Prostate gland (tissue), 2 donors: Measurements from ENCODE around the gene RTEL1. TPM values are rescaled to one million over a fixed set of nuclear protein-coding genes. Genes with fewer than 3 reads are reported as not detected.

Experiments
- DNase-seq: peaks from one replicate; pipeline ENCODE4 v3.0.0-alpha.2; 2019; ENCODE audit warnings: low spot score
- H3K27ac ChIP-seq, 2 donors: fragments of 200-600 bp; sonication (generic); 2 replicates each; pipeline ENCODE4 v1.5.1; 2017 to 2019
- H3K27me3 ChIP-seq: fragments of 200-600 bp; sonication (generic); replicated peaks from 2 replicates; pipeline ENCODE4 v1.5.1; 2019; ENCODE audit not compliant: insufficient read depth
- H3K36me3 ChIP-seq, 2 donors: fragments of 200-600 bp; sonication (generic); 1 replicate in 1 of 2; 2 replicates in 1 of 2; pipeline versions ENCODE4 v1.5.1 to v1.8.1; 2017 to 2019
- H3K4me1 ChIP-seq: fragments of 200-600 bp; sonication (generic); replicated peaks from 2 replicates; pipeline ENCODE4 v1.5.1; 2019
- H3K4me3 ChIP-seq, 2 donors: fragments of 200-600 bp; sonication (generic); 2 replicates each; pipeline ENCODE4 v1.5.1; 2017 to 2019
- H3K9me3 ChIP-seq: fragments of 200-600 bp; sonication (generic); 2 replicates; pipeline ENCODE4 v1.5.1; 2017
- POLR2A ChIP-seq: fragments of 450-650 bp; IDR thresholded peaks from one replicate; pipeline ENCODE4 v1.6.1; 2016; ENCODE audit warnings: antibody characterized with exemption, mild to moderate bottlenecking
- POLR2AphosphoS5 ChIP-seq: sonication (generic); formaldehyde crosslinking; IDR thresholded peaks from one replicate; pipeline ENCODE4 v1.6.1; 2017; ENCODE audit warnings: antibody characterized with exemption
- WGBS: methylation state at CpG from one replicate; pipeline ENCODE4 v1.1.5; 2018; 5-methylcytosine and 5-hydroxymethylcytosine counted together
- intact Hi-C: fragments of 100-400 bp; cut with DNase I; formaldehyde crosslinking; loops from one replicate; pipeline ENCODE4 v1.14.2; 2022
- total RNA-seq, 2 donors: library from RNA; depleted of rRNA; stranded (reverse); fragments of >200 nt; gene quantifications; one replicate each; pipeline ENCODE4 v1.1.0, GENCODE V29; 2016
- TF ChIP-seq, protein P1 (sequence below), 4 experiments: fragments of 200-600 bp in 2 of 4; fragments of 450-650 bp in 2 of 4; sonication (generic) in 2 of 4; IDR thresholded peaks; 1 replicate in 3 of 4; 2 replicates in 1 of 4; pipeline ENCODE4 v1.5.1; 2016 to 2019; ENCODE audit warnings: antibody characterized with exemption in 4 of 4, mild to moderate bottlenecking in 2 of 4, moderate library complexity in 2 of 4

The RTEL1 gene
- total RNA-seq, 2 donors from 2014 or later = 21.8 to 42.6 TPM

DNA sequence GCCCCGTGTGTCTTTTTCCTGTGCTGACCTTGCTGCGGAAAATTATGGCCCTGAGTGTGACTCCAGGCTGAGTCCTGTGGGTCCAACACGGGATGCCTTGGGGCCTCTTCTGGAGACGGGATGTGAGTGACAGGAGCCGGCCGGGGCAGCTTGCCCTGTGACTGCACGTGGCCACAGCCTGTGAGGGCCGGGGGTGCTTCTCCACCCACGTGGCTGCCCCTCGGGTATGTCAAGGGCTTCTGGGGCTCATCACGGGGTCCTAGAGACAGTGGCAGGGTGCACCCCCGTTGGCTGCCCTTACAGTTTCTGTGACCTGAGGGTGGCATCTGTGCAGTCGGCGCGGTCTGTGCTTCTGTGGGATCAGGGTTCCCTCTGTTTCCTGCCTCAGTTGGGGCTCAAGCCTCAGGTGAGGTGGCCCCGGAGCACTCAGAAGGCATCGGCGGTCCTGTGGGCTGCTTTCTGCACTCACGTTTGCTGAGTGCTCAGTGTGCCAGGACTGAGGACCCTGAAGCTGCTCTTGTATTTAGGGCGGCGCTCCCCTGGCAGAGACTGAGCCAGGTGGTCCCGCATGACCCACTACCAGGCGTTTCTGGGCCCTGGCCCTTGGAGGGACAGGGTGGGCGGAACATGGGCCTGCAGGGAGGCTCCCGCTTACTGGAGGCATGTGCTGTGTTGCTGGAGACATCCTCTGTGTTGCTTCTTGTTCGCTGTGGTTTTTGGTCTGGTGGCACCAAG lies 5.4 kb downstream of the RTEL1 start:
- TF ChIP-seq, protein P1, sequence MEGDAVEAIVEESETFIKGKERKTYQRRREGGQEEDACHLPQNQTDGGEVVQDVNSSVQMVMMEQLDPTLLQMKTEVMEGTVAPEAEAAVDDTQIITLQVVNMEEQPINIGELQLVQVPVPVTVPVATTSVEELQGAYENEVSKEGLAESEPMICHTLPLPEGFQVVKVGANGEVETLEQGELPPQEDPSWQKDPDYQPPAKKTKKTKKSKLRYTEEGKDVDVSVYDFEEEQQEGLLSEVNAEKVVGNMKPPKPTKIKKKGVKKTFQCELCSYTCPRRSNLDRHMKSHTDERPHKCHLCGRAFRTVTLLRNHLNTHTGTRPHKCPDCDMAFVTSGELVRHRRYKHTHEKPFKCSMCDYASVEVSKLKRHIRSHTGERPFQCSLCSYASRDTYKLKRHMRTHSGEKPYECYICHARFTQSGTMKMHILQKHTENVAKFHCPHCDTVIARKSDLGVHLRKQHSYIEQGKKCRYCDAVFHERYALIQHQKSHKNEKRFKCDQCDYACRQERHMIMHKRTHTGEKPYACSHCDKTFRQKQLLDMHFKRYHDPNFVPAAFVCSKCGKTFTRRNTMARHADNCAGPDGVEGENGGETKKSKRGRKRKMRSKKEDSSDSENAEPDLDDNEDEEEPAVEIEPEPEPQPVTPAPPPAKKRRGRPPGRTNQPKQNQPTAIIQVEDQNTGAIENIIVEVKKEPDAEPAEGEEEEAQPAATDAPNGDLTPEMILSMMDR (IDR thresholded peaks at IDR 0.05) = no peak
- no peak for TF ChIP-seq POLR2AphosphoS5
- TF ChIP-seq POLR2A = no peak
- no peak overlapping the region for H3K4me3 ChIP-seq
- intact Hi-C loops = no loop called here
- no peaks in the 10 kb centered on the region for H3K9me3 ChIP-seq
- peaks cover 6% of the 10 kb centered on the region for H3K4me1 ChIP-seq
- no peak overlapping the region for H3K27ac ChIP-seq
- WGBS = 92% methylated on average over 26 of the region's 26 CpGs
- no peaks in the 10 kb centered on the region for H3K27me3 ChIP-seq
- H3K36me3 ChIP-seq = peaks cover 5 to 9% of the 10 kb centered on the region in 2 donors
- DNase-seq = no peak

DNA sequence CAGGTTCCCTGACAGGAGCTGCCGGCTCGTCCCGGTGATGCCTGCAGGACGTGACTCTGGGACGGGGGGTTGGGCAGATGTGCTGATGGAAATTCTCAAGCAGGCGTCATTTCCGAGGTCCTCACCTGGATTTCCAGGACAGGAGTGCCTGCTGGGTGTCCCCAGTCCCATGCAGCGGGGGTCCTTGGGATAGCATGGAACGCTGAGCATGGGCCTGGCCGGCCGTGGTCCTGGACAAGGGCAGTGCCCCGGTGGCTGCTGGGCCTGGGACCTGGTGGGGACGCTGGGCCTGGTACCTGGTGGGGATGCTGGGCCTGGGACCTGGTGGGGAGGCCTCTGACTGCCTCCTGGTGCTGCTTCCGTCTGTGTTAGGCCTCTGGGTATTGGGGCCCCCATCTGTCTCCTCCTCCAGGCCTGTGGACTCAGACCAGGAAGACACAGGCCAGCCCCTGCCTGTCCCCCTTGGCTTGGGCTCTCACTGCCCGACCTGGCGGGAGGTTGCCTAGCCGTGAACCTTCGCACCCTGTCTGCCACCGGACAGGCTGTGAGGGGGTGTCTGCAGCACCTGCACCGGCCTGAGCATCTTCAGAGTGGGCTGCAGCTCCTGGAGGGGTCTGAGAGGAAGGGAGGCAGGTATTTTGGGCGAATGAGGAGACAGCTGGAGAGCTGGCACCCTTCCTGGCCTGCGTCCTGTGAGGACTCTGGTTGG lies 6.2 kb downstream of the RTEL1 start:
- WGBS = 88% methylated on average over 16 of the region's 22 CpGs
- DNase-seq = no peak

DNA sequence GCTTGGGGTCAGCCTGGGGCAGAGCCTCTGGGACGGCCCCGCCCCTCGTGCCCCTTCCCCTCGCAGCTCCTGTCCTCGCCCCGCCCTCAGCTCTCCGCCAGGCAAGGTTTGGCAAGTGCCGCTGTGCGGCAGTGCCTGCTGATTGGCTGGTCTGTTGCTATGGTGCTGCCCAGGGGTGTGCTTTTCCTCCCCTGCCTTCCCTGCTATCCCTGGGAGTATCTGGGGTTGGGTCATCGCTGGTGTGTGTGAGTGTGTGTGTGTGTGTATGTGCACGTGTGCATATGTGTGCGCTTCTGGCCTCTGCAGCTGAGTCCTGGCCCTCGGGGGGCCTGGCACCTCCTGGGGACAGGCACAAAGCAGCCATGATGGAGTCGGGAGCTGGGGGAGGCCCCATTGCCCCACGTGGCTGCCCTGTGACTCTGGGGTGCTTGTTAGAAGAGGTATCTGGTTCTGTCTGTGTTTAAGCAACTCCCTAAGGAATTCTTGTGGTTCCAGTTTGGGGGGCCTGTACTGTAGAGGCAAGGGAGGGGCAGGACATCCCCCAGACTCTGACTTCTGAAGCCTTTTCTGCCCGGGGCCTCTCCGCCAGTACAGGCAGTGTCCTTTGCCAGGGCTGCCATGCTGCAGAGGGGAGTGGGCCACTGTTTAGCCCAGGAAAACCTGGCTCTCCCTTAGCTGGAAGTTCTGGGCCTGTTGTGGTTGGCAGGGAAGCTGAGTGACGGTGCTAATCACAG lies 6.9 kb downstream of the RTEL1 start:
- WGBS = 55% methylated on average over 16 of the region's 18 CpGs
- Histone ChIP-seq H3K36me3 (peaks cover 5 to 9% of the 10 kb centered on the region in 2 donors), H3K27ac (no peak overlapping the region), H3K9me3 (no peaks in the 10 kb centered on the region), H3K27me3 (no peaks in the 10 kb centered on the region), H3K4me1 (no peaks in the 10 kb centered on the region), H3K4me3 (no peak overlapping the region)
- no peak for TF ChIP-seq POLR2AphosphoS5
- TF ChIP-seq, protein P1 (IDR thresholded peaks at IDR 0.05) = no peak
- no peak for TF ChIP-seq POLR2A
- DNase-seq = no peak
- intact Hi-C loops = no loop called here

More for the DNA sequence above, 6.2 kb downstream of the RTEL1 start:
- intact Hi-C loops = no loop called here
- peaks cover 2% of the 10 kb centered on the region for H3K4me1 ChIP-seq
- TF ChIP-seq POLR2A (no peak), POLR2AphosphoS5 (no peak)
- TF ChIP-seq, protein P1 (IDR thresholded peaks at IDR 0.05) = no peak
- no peaks in the 10 kb centered on the region for H3K9me3 ChIP-seq
- no peak overlapping the region for H3K27ac ChIP-seq
- no peak overlapping the region for H3K4me3 ChIP-seq
- H3K27me3 ChIP-seq = no peaks in the 10 kb centered on the region
- peaks cover 5 to 9% of the 10 kb centered on the region in 2 donors for H3K36me3 ChIP-seq

DNA sequence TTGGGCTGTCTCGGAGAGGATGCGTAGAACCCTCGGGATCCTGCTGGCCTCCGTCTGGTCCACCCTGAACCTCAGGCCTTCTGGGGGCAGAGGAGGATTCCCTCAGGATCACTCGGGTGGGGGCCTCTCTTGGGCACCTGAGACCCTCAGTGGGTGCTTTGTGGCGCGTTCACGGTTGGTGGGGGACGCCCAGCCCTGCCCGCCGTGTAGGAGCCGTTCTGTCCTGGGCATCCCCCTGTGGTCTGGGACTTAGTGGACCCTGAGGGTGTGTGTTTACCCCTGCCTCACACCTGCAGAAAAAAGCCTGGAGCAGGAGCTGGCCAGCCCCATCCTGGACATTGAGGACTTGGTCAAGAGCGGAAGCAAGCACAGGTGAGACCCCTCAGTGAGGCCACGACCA lies 7.6 kb downstream of the RTEL1 start:
- Histone ChIP-seq H3K4me1 (no peaks in the 10 kb centered on the region), H3K27ac (no peak overlapping the region), H3K4me3 (no peak overlapping the region), H3K27me3 (no peaks in the 10 kb centered on the region), H3K9me3 (no peaks in the 10 kb centered on the region), H3K36me3 (peaks cover 5 to 9% of the 10 kb centered on the region in 2 donors)
- 92% methylated on average over 14 of the region's 14 CpGs for WGBS
- TF ChIP-seq POLR2AphosphoS5 (no peak), POLR2A (no peak)
- intact Hi-C loops = no loop called here
- DNase-seq = no peak

DNA sequence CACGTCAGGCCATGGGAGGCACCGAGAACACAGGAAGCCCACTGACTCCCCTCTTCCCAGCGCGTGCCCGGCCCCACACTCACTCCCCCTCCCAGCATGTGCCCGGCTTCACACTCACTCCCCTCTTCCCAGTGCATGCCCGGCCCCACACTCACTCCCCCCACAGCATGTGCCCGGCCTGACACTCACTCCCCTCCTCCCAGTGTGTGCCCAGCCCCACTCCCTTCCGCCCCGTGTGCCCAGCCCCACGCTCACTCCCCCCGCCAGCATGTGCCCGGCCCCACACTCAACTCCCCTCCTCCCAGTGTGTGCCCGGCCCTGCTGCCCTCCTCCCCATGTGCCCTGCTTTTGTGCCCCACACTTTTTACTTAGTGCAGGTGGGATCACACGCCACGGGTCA lies 9.7 kb downstream of the RTEL1 start:
- Histone ChIP-seq H3K27me3 (no peaks in the 10 kb centered on the region), H3K4me1 (no peaks in the 10 kb centered on the region), H3K36me3 (peaks cover under 1 to 9% of the 10 kb centered on the region in 2 donors), H3K4me3 (no peak overlapping the region), H3K27ac (no peak overlapping the region), H3K9me3 (no peaks in the 10 kb centered on the region)
- WGBS = 94% methylated on average over 16 of the region's 16 CpGs
- TF ChIP-seq POLR2AphosphoS5 (no peak), POLR2A (no peak)
- TF ChIP-seq, protein P1 (IDR thresholded peaks at IDR 0.05) = no peak
- DNase-seq = no peak
- intact Hi-C loops = no loop called here
